HEK293T (cell line): ENCODE measurements around the gene NVL.
"Not testable (repeated sequence)": the region's sequence is repeated elsewhere in the genome, so short reads cannot be mapped to it uniquely, and the experiment has no call there.

ENCODE experiments used
- CTCF ChIA-PET: fragments of 350-600 bp; formaldehyde crosslinking; extraction: SDS; loops from one replicate; lab custom pipeline; 2021; ENCODE audit warnings: antibody characterized with exemption, inconsistent platforms; lab: Yijun Ruan, JAX
- POLR2A ChIA-PET: fragments of 350-600 bp; formaldehyde crosslinking; extraction: SDS; loops from one replicate; lab custom pipeline; 2020; ENCODE audit warnings: antibody characterized with exemption, inconsistent platforms; lab: Yijun Ruan, JAX
- DNase-seq: peaks from one replicate; pipeline ENCODE4 v3.0.0; 2012; ENCODE audit warnings: mixed read lengths; ENCODE audit errors: extremely low spot score
- ARNT ChIP-seq: fragments of 450-650 bp; IDR thresholded peaks from 2 replicates; pipeline ENCODE4 v1.6.1; 2017; ENCODE audit warnings: mild to moderate bottlenecking
- BHLHE40 ChIP-seq: fragments of 450-650 bp; IDR thresholded peaks from 2 replicates; pipeline ENCODE4 v1.6.1; 2016; ENCODE audit warnings: mild to moderate bottlenecking, moderate library complexity, borderline replicate concordance
- CTBP1 ChIP-seq: fragments of 450-650 bp; IDR thresholded peaks from 2 replicates; pipeline ENCODE4 v1.6.1; 2016; ENCODE audit warnings: borderline replicate concordance
- ELF4 ChIP-seq: fragments of 450-650 bp; IDR thresholded peaks from 2 replicates; pipeline ENCODE4 v1.6.1; 2017; ENCODE audit warnings: antibody characterized with exemption
- FOXA1 ChIP-seq: fragments of 450-650 bp; IDR thresholded peaks from 2 replicates; pipeline ENCODE4 v1.6.1; 2016; ENCODE audit warnings: mild to moderate bottlenecking
- FOXK2 ChIP-seq: fragments of 450-650 bp; IDR thresholded peaks from 2 replicates; pipeline ENCODE4 v1.6.1; 2016; ENCODE audit warnings: mild to moderate bottlenecking
- FOXM1 ChIP-seq: fragments of 450-650 bp; IDR thresholded peaks from 2 replicates; pipeline ENCODE4 v1.6.1; 2017; ENCODE audit warnings: mild to moderate bottlenecking, borderline replicate concordance
- HDGF ChIP-seq: fragments of 450-650 bp; IDR thresholded peaks from 2 replicates; pipeline ENCODE4 v1.6.1; 2017; ENCODE audit warnings: antibody characterized with exemption, borderline replicate concordance
- L3MBTL2 ChIP-seq: fragments of 450-650 bp; conservative IDR thresholded peaks from 2 replicates; pipeline ENCODE4 v1.6.1; 2016; ENCODE audit warnings: mild to moderate bottlenecking
- LEF1 ChIP-seq: fragments of 450-650 bp; IDR thresholded peaks from 2 replicates; pipeline ENCODE4 v1.6.1; 2017; ENCODE audit warnings: mild to moderate bottlenecking, borderline replicate concordance
- NFRKB ChIP-seq: fragments of 450-650 bp; IDR thresholded peaks from 2 replicates; pipeline ENCODE4 v1.6.1; 2016; ENCODE audit warnings: mild to moderate bottlenecking, moderate library complexity
- PKNOX1 ChIP-seq: fragments of 450-650 bp; IDR thresholded peaks from 2 replicates; pipeline ENCODE4 v1.6.1; 2016
- SP1 ChIP-seq: fragments of 450-650 bp; IDR thresholded peaks from 2 replicates; pipeline ENCODE4 v1.6.1; 2017
- SUZ12 ChIP-seq: fragments of 450-650 bp; IDR thresholded peaks from 2 replicates; pipeline ENCODE4 v1.6.1; 2016; ENCODE audit warnings: mild to moderate bottlenecking
- TARDBP ChIP-seq: fragments of 450-650 bp; IDR thresholded peaks from 2 replicates; pipeline ENCODE4 v1.6.1; 2016
- ZNF384 ChIP-seq: fragments of 450-650 bp; IDR thresholded peaks from 2 replicates; pipeline ENCODE4 v1.6.1; 2016

NVL gene

DNA sequence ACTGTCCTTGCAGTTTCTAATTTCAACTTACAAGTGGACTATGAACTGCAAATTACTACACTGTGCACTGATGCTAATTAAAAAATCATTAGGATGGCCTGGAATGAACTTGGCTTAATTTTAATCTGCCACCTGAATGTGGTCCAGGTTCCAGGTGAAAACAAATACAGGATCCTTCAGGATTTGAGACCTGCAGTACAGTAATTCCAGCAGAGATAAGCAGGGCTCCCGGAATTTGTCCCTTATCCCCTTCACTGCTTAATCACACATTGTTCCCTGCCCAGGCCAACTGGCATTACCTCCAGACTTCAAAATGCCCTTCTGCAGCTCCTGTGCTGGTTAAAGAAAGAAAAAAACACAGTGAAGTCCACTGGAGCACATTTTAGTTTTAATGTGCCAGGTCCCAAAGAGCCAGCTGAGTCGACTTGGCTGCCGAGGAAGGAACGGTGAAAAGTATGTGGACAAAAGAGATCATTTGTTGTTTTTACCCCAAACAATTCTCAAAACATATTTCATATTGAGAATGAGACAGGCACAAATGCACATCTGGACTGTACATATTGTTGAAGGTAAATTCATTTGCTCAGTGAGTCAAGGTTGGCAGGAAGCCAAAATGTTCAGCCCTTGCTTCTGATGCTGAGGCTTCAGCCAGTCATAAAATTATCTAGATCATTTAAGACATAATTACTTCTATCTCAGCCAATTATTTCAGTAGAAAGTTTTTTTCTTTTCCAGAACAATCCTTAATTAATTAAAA is 118.6 kb downstream of the NVL start:
- TF ChIP-seq SUZ12: no peak
- no peak for TF ChIP-seq HDGF
- no peak for TF ChIP-seq SP1
- TF ChIP-seq NFRKB: no peak
- no peak for TF ChIP-seq LEF1
- no peak for TF ChIP-seq CTBP1
- TF ChIP-seq ELF4: no peak
- no peak for TF ChIP-seq FOXK2
- TF ChIP-seq FOXA1: no peak
- TF ChIP-seq PKNOX1: no peak
- TF ChIP-seq FOXM1: no peak
- no peak for TF ChIP-seq TARDBP
- CTCF ChIA-PET: no interaction called here

DNA sequence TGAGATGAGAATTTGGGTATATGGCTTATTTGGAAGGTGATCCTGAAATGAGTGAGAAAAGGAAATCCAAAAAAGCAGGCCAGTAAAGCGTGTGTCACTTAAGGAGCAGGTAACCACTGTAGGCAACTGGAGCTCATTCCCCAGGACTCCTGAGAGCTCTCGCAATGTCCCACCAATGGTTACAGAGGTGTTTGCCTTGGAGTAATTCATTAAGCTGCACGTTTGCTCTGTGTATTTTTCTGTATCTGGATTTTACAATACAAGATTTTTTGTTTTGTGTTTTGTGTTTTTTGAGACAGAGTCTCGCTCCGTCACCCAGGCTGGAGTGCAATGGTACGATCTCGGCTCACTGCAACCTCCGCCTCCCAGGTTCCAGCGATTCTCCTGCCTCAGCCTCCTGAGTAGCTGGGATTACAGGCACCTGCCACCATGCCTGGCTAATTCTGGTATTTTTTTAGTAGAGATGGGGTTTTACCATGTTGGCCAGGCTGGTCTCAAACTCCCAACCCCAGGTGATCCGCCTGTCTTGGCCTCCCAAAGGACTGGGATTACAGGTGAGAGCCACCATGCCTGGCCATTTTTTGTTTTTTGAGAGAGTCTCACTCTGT is 123.9 kb downstream of the NVL start:
- ChIA-PET POLR2A (interaction anchor here (1.8 kb wide), 2 partner anchors 13 to 23 kb away, joined by 5 to 11 read pairs; partner anchors contain the start of gene DEGS1), CTCF (interaction anchor here (0.8 to 1.0 kb wide), 2 partner anchors 90 to 508 kb away, joined by 3 read pairs; no protein-coding TSS in a partner anchor)
- not testable (repeated sequence) for DNase-seq

More for the DNA sequence above, 118.6 kb downstream of the NVL start:
- no peak for DNase-seq
- POLR2A ChIA-PET: no interaction called here

- POLR2A ChIA-PET: interaction anchor here (0.9 to 1.8 kb wide), 4 partner anchors 8 to 124 kb away, joined by 3 to 11 read pairs (median 4); partner anchors contain the start of gene DEGS1
- TF ChIP-seq LEF1: no peak
- TF ChIP-seq BHLHE40: no peak
- no peak for TF ChIP-seq FOXM1
- no peak for TF ChIP-seq FOXK2
- no peak for TF ChIP-seq HDGF
- TF ChIP-seq CTBP1: no peak
- DNase-seq: no peak
- CTCF ChIA-PET: interaction anchor here (0.8 to 1.1 kb wide), 3 partner anchors 13 to 507 kb away, joined by 3 read pairs; no protein-coding TSS in a partner anchor
Observed at GRCh38 chr1:224205438-224205840, 124.5 kb downstream of the NVL start.

DNA sequence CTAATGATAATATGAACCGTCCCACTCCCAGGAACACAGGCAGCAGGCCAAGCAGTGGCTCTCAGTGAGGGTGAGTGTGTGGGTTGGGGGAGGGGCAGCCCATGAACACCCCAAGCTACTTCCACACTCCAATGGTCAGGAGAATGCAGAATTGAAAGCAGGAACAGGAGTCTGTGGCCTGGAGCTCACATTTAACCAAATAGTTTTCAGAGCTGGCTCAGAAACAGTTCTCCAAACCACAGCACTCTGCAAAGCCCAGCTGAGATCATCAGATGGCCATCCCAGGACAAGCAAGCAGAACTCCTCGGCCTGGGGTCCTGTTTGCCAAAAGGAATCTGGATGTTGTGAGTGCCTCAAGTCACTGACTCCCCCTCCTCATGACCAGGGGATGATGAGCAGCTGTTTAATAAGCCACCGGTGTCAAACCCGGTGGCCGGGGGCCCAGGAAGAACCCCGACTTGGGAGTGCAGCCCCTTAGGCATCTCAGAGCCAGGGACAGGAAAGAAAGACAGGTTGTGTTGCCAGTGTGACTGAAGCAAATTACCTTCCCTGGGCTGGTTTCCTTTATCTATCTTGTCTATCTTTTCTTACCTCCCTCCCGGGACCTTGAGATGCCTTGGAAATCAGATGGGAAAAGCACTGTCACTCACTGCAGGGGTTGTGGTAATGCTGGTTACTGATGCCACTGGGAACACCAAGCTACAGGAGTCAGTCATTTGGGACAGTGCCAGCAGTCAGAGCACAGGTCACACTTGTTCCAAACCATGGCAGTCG is 126.5 kb downstream of the NVL start:
- ChIA-PET CTCF (no interaction called here), POLR2A (no interaction called here)
- DNase-seq: no peak
- TF ChIP-seq CTBP1 (no peak), SUZ12 (no peak), BHLHE40 (no peak), NFRKB (no peak), ELF4 (no peak), FOXM1 (no peak), L3MBTL2 (no peak), FOXK2 (no peak), PKNOX1 (no peak; the same call in 1 of the 2 replicates), TARDBP (no peak), SP1 (no peak), ARNT (no peak), FOXA1 (no peak), LEF1 (no peak), HDGF (no peak), ZNF384 (no peak)

GRCh38 chr1:224201853-224202252 is 128.1 kb downstream of the NVL start:
- no peak for DNase-seq
- POLR2A ChIA-PET: no interaction called here
- CTCF ChIA-PET: no interaction called here
- TF ChIP-seq PKNOX1 (no peak), FOXK2 (no peak), FOXM1 (no peak), ELF4 (no peak), LEF1 (no peak), ZNF384 (no peak), TARDBP (no peak), CTBP1 (no peak), L3MBTL2 (no peak)
